Upper lobe of left lung (tissue), 6 donors: ENCODE data around the gene PCCA. TPM values are rescaled to one million over a fixed set of nuclear protein-coding genes. Genes with fewer than 3 reads are reported as not detected.

Experiments used
- ATAC-seq, 2 donors: fragments of 200-7000 bp; cut with Tn5 transposase; one replicate each; pipeline ENCODE4 v1.9.1; 2022; ENCODE audit warnings: mild to moderate bottlenecking in 2 of 2, moderate library complexity in 2 of 2; ENCODE audit not compliant: low FRiP score in 2 of 2
- DNase-seq, 2 donors: peaks; one replicate each; pipeline ENCODE4 v3.0.0-alpha.2; 2019 to 2020
- H3K27ac ChIP-seq, 4 donors: fragments of 200-600 bp; sonication (generic); one replicate each; pipeline ENCODE4 v1.5.1; 2016 to 2019
- H3K27me3 ChIP-seq, 4 donors: fragments of 200-600 bp; sonication (generic); one replicate each; pipeline ENCODE4 v1.5.1; 2017 to 2019
- H3K36me3 ChIP-seq, 4 donors: fragments of 200-600 bp; sonication (generic); one replicate each; pipeline ENCODE4 v1.5.1; 2016 to 2019
- H3K4me1 ChIP-seq, 4 donors: fragments of 200-600 bp; sonication (generic); one replicate each; pipeline ENCODE4 v1.5.1; 2018 to 2019
- H3K4me3 ChIP-seq, 4 donors: fragments of 200-600 bp; sonication (generic); one replicate each; pipeline ENCODE4 v1.5.1; 2017 to 2019; ENCODE audit warnings: mild to moderate bottlenecking in 2 of 4, moderate library complexity in 1 of 4
- H3K9me3 ChIP-seq, 4 donors: fragments of 200-600 bp; sonication (generic); one replicate each; pipeline ENCODE4 v1.5.1; 2018 to 2019
- CTCF ChIP-seq, 6 experiments: fragments of 450-650 bp in 4 of 6; fragments of 200-600 bp in 2 of 6; sonication (generic) in 2 of 6; IDR thresholded peaks; one replicate each; pipeline ENCODE4 v1.5.1; 2016 to 2019; ENCODE audit warnings: antibody characterized with exemption in 6 of 6
- EP300 ChIP-seq, 4 donors: sonication (generic); formaldehyde crosslinking; IDR thresholded peaks; one replicate each; pipeline ENCODE4 v1.5.1; 2017; ENCODE audit warnings: antibody characterized with exemption in 4 of 4, control low read depth in 2 of 4
- POLR2A ChIP-seq, 4 donors: fragments of 450-650 bp; IDR thresholded peaks; one replicate each; pipeline ENCODE4 v1.5.1; 2016 to 2017; ENCODE audit warnings: antibody characterized with exemption in 4 of 4, mild to moderate bottlenecking in 2 of 4
- POLR2AphosphoS5 ChIP-seq, 2 donors: sonication (generic); formaldehyde crosslinking; IDR thresholded peaks; one replicate each; pipeline ENCODE4 v1.5.1; 2017; ENCODE audit warnings: antibody characterized with exemption in 2 of 2
- WGBS, 2 donors: methylation state at CpG; one replicate each; pipeline ENCODE4 v1.1.5; 2017 to 2018; 5-methylcytosine and 5-hydroxymethylcytosine counted together
- total RNA-seq, 6 donors: library from RNA; depleted of rRNA in 4 of 6; stranded (reverse); fragments of >200 nt in 4 of 6; gene quantifications; one replicate each; pipeline versions ENCODE4 v1.1.0 to v1.2.1, GENCODE V29; 2016 to 2021
- donor health status: DM: no; HTN: no; CAD: no; lungs with moderate emphysema.
- donor health status: DM: no; HTN: yes; CAD: no; lungs with severe emphysema.

PCCA gene
- total RNA-seq, 6 donors from 2014 or later: 23.1 to 43.4 (median 30.0) TPM

GRCh38 chr13:100537951-100538462 is 449.1 kb downstream of the PCCA start:
- H3K36me3 ChIP-seq: no peaks in the 10 kb centered on the region
- H3K27ac ChIP-seq: no peak overlapping the region
- 90 to 91% methylated on average over 5 of the region's 5 CpGs for WGBS, 2 donors
- TF ChIP-seq POLR2AphosphoS5 (IDR thresholded peaks at IDR 0.05) (no peak), EP300 (IDR thresholded peaks at IDR 0.05) (no peak), CTCF (IDR thresholded peaks at IDR 0.05) (no peak), POLR2A (IDR thresholded peaks at IDR 0.05) (no peak)
- DNase-seq (no peak), ATAC-seq (no peak)
- H3K27me3 ChIP-seq: no peaks in the 10 kb centered on the region
- H3K4me3 ChIP-seq: no peak overlapping the region
- H3K9me3 ChIP-seq: no peaks in the 10 kb centered on the region
- no peaks in the 10 kb centered on the region for H3K4me1 ChIP-seq

- 70 to 88% methylated on average over 2 to 3 of the region's 3 CpGs for WGBS, 2 donors
- no peak for DNase-seq
- TF ChIP-seq CTCF (IDR thresholded peaks at IDR 0.05) (no peak), EP300 (IDR thresholded peaks at IDR 0.05) (no peak)
Observed at GRCh38 chr13:100540621-100541020, 451.7 kb downstream of the PCCA start.

GRCh38 chr13:100541897-100542825 is 453.3 kb downstream of the PCCA start:
- H3K36me3 ChIP-seq: no peaks in the 10 kb centered on the region
- no peaks in the 10 kb centered on the region for H3K9me3 ChIP-seq
- TF ChIP-seq EP300 (IDR thresholded peaks at IDR 0.05) (no peak), POLR2AphosphoS5 (IDR thresholded peaks at IDR 0.05) (no peak), CTCF (IDR thresholded peaks at IDR 0.05) (no peak), POLR2A (IDR thresholded peaks at IDR 0.05) (no peak)
- peak in 1 of 2 donors; percentile 10 for DNase-seq
- H3K4me1 ChIP-seq: peaks cover 0 to 7% (median 0%) of the 10 kb centered on the region in 4 donors
- no peak overlapping the region for H3K27ac ChIP-seq
- H3K4me3 ChIP-seq: no peak overlapping the region
- 90 to 95% methylated on average over 18 of the region's 18 CpGs for WGBS, 2 donors
- H3K27me3 ChIP-seq: no peaks in the 10 kb centered on the region
- ATAC-seq: no peak

More at GRCh38 chr13:100540621-100541020, 451.7 kb downstream of the PCCA start:
- Histone ChIP-seq H3K27ac (no peak overlapping the region), H3K9me3 (no peaks in the 10 kb centered on the region), H3K4me1 (peaks cover 0 to 7% (median 0%) of the 10 kb centered on the region in 4 donors), H3K36me3 (no peaks in the 10 kb centered on the region), H3K4me3 (no peak overlapping the region), H3K27me3 (no peaks in the 10 kb centered on the region)
- no peak for ATAC-seq

- 32 to 45% methylated on average over 8 of the region's 8 CpGs for WGBS, 2 donors
- H3K4me1 ChIP-seq: peaks cover 0 to 7% (median 0%) of the 10 kb centered on the region in 4 donors
Observed at GRCh38 chr13:100542826-100543156, 453.9 kb downstream of the PCCA start.

More at GRCh38 chr13:100542826-100543156, 453.9 kb downstream of the PCCA start:
- no peaks in the 10 kb centered on the region for H3K36me3 ChIP-seq
- no peak overlapping the region for H3K27ac ChIP-seq
- H3K27me3 ChIP-seq: no peaks in the 10 kb centered on the region
- DNase-seq: peak in 1 of 2 donors; percentile 16
- TF ChIP-seq POLR2A (IDR thresholded peaks at IDR 0.05) (no peak), POLR2AphosphoS5 (IDR thresholded peaks at IDR 0.05) (no peak), CTCF (IDR thresholded peaks at IDR 0.05) (peak in 4 of 6 experiments; percentile 27 to 64 (median 58))
- peak in 1 of 2 donors; percentile 35 for ATAC-seq
- H3K4me3 ChIP-seq: no peak overlapping the region
- H3K9me3 ChIP-seq: no peaks in the 10 kb centered on the region
